IMR-90 (cell line): Measurements from ENCODE around the gene MSI2. TPM values are rescaled to one million over a fixed set of nuclear protein-coding genes. Genes with fewer than 3 reads are reported as not detected.

Source experiments
- ATAC-seq: fragments of 200-7000 bp; cut with Tn5 transposase; 2 replicates; pipeline ENCODE4 v1.9.1; 2020; ENCODE audit warnings: low read depth, mild to moderate bottlenecking, moderate library complexity
- BruUV-seq: library from RNA; stranded (reverse); fragments of 400-500 nt; replicated peaks from 2 replicates; lab custom pipeline; 2021; lab: Mats Ljungman, UMichigan
- CTCF ChIA-PET: fragments of 300-600 bp; formaldehyde crosslinking; extraction: SDS; loops from one replicate; lab custom pipeline; 2021; ENCODE audit warnings: antibody characterized with exemption; lab: Yijun Ruan, JAX
- POLR2A ChIA-PET: fragments of 300-600 bp; sonication (Branson Sonifier 250); formaldehyde crosslinking; loops from one replicate; lab custom pipeline; 2022; ENCODE audit warnings: antibody characterized with exemption; ENCODE audit not compliant: unreplicated experiment; lab: Charles Lee
- DNase-seq: peaks from one replicate; pipeline ENCODE4 v3.0.0; 2013
- H2AFZ ChIP-seq: replicated peaks from 2 replicates; pipeline ENCODE3; 2013; ENCODE audit warnings: low read length, mild to moderate bottlenecking; ENCODE audit not compliant: poor library complexity
- H2AK5ac ChIP-seq: 2 replicates; pipeline ENCODE4 v1.6.1; 2013; ENCODE audit warnings: low read depth, low read length, inconsistent platforms
- H2AK9ac ChIP-seq: replicated peaks from 2 replicates; pipeline ENCODE3; 2013; ENCODE audit warnings: mild to moderate bottlenecking, low read depth, low read length, moderate library complexity; ENCODE audit not compliant: poor library complexity
- H2BK120ac ChIP-seq: 2 replicates; pipeline ENCODE4 v1.6.1; 2013; ENCODE audit warnings: low read depth, low read length, inconsistent platforms
- H2BK15ac ChIP-seq: 3 replicates; pipeline ENCODE4 v1.6.1; 2013; ENCODE audit warnings: low read depth, low read length, inconsistent platforms
- H2BK20ac ChIP-seq: 2 replicates; pipeline ENCODE4 v1.6.1; 2013; ENCODE audit warnings: low read depth, mild to moderate bottlenecking, inconsistent platforms, low read length, moderate library complexity
- H2BK5ac ChIP-seq: 2 replicates; pipeline ENCODE4 v1.6.1; 2013; ENCODE audit warnings: mild to moderate bottlenecking, low read depth, low read length, inconsistent platforms; ENCODE audit not compliant: poor library complexity, severe bottlenecking
- H3K14ac ChIP-seq: replicated peaks from 2 replicates; pipeline ENCODE4 v1.6.1; 2013; ENCODE audit warnings: low read depth, low read length, inconsistent platforms
- H3K18ac ChIP-seq: 2 replicates; pipeline ENCODE4 v1.6.1; 2013; ENCODE audit warnings: low read depth, low read length, control low read depth
- H3K23ac ChIP-seq: 2 replicates; pipeline ENCODE4 v1.6.1; 2013; ENCODE audit warnings: low read depth, low read length, inconsistent platforms
- H3K27ac ChIP-seq: 2 replicates; pipeline ENCODE4 v1.5.1; 2013; ENCODE audit warnings: mild to moderate bottlenecking, control low read depth, low read length; ENCODE audit not compliant: insufficient read depth
- H3K27me3 ChIP-seq: 2 replicates; pipeline ENCODE4 v1.6.1; 2013; ENCODE audit warnings: low read length; ENCODE audit not compliant: control insufficient read depth, insufficient read depth
- H3K36me3 ChIP-seq: 2 replicates; pipeline ENCODE4 v1.6.1; 2013; ENCODE audit warnings: low read length, mixed read lengths; ENCODE audit not compliant: control insufficient read depth, insufficient read depth
- H3K4ac ChIP-seq: 2 replicates; pipeline ENCODE4 v1.6.1; 2013; ENCODE audit warnings: low read depth, low read length, inconsistent platforms
- H3K4me1 ChIP-seq: 2 replicates; pipeline ENCODE4 v1.6.1; 2013; ENCODE audit warnings: low read length, mixed read lengths; ENCODE audit not compliant: control insufficient read depth, insufficient read depth
- H3K4me2 ChIP-seq: 2 replicates; pipeline ENCODE4 v1.6.1; 2013; ENCODE audit warnings: low read depth, mild to moderate bottlenecking, control low read depth, low read length, moderate library complexity
- H3K4me3 ChIP-seq: 2 replicates; pipeline ENCODE4 v1.5.1; 2013; ENCODE audit warnings: low read depth, mild to moderate bottlenecking, control low read depth, low read length, moderate library complexity; ENCODE audit not compliant: insufficient read depth
- H3K56ac ChIP-seq: 2 replicates; pipeline ENCODE4 v1.6.1; 2013; ENCODE audit warnings: low read length, inconsistent platforms; ENCODE audit not compliant: insufficient read depth; ENCODE audit errors: extremely low read depth
- H3K79me1 ChIP-seq, 2 experiments: 2 replicates each; pipeline ENCODE4 v1.6.1; 2013; ENCODE audit warnings: low read length in 2 of 2, inconsistent platforms in 1 of 2, low read depth in 1 of 2
- H3K9ac ChIP-seq: 2 replicates; pipeline ENCODE4 v1.6.1; 2013; ENCODE audit warnings: low read depth, low read length, control low read depth
- H3K9me1 ChIP-seq: 2 replicates; pipeline ENCODE4 v1.6.1; 2013; ENCODE audit warnings: low read length, inconsistent platforms; ENCODE audit not compliant: insufficient read depth
- H3K9me3 ChIP-seq: 2 replicates; pipeline ENCODE4 v1.6.1; 2013; ENCODE audit warnings: low read length; ENCODE audit not compliant: control insufficient read depth, insufficient read depth
- H4K20me1 ChIP-seq: 2 replicates; pipeline ENCODE4 v1.6.1; 2013; ENCODE audit warnings: low read length, inconsistent platforms; ENCODE audit not compliant: insufficient read depth
- H4K5ac ChIP-seq: 2 replicates; pipeline ENCODE4 v1.6.1; 2013; ENCODE audit warnings: mild to moderate bottlenecking, low read depth, low read length, control low read depth
- H4K8ac ChIP-seq, 2 experiments: 2 replicates each; pipeline ENCODE4 v1.6.1; 2013; ENCODE audit warnings: low read depth in 2 of 2, low read length in 2 of 2, control low read depth in 1 of 2, inconsistent platforms in 1 of 2
- H4K91ac ChIP-seq: 2 replicates; pipeline ENCODE4 v1.6.1; 2013; ENCODE audit warnings: low read depth, low read length, inconsistent platforms; ENCODE audit not compliant: insufficient read depth
- CTCF ChIP-seq: conservative IDR thresholded peaks from 2 replicates; pipeline ENCODE4 v1.5.1; 2012; ENCODE audit warnings: mild to moderate bottlenecking, low read depth, low read length, improper control_type of control experiment
- ELK1 ChIP-seq: fragments of 150-350 bp; IDR thresholded peaks from 2 replicates; pipeline ENCODE4 v1.6.1; 2016; ENCODE audit warnings: low read depth, mild to moderate bottlenecking, low read length, moderate library complexity, borderline replicate concordance
- MAZ ChIP-seq: IDR thresholded peaks from 2 replicates; pipeline ENCODE4 v1.6.1; 2012; ENCODE audit warnings: low read depth, mild to moderate bottlenecking, low read length, improper control_type of control experiment, moderate library complexity, borderline replicate concordance
- MXI1 ChIP-seq: IDR thresholded peaks from 2 replicates; pipeline ENCODE4 v1.6.1; 2012; ENCODE audit warnings: low read depth, mild to moderate bottlenecking, low read length, moderate library complexity, borderline replicate concordance
- NFE2L2 ChIP-seq: fragments of 150-350 bp; IDR thresholded peaks from 2 replicates; pipeline ENCODE4 v1.6.1; 2016; ENCODE audit warnings: low read depth, mild to moderate bottlenecking, low read length
- RFX5 ChIP-seq: IDR thresholded peaks from 2 replicates; pipeline ENCODE4 v1.8.0; 2012; ENCODE audit warnings: low read depth, mild to moderate bottlenecking, low read length, moderate library complexity
- WGBS, 2 experiments: methylation state at CpG; one replicate each; pipeline versions ENCODE4 v1.1.5 to v1.1.7; 2013; ENCODE audit warnings: missing lambda C conversion rate in 2 of 2; ENCODE audit not compliant: insufficient read length in 1 of 2; ENCODE audit errors: extremely low coverage in 2 of 2; 5-methylcytosine and 5-hydroxymethylcytosine counted together
- dilution Hi-C: fragments of 300-500 bp; cut with HindIII; formaldehyde crosslinking; loops from one replicate; pipeline ENCODE4 v1.14.3; 2018; ENCODE audit warnings: low sequenced_read_pairs; ENCODE audit not compliant: unreplicated experiment
- in situ Hi-C: fragments of 300-500 bp; cut with MboI; formaldehyde crosslinking; loops from 3 replicates; pipeline ENCODE4 v1.14.3; 2019; ENCODE audit warnings: low sequenced_read_pairs, inconsistent platforms, mixed read lengths
- intact Hi-C: fragments of 100-400 bp; cut with micrococcal nuclease; formaldehyde crosslinking; loops from 2 replicates; pipeline ENCODE4 v1.10.0; 2022
- polyA plus RNA-seq, 3 experiments: library from polyadenylated mRNA; depleted of rRNA; stranded (reverse); fragments of >200 nt; gene quantifications; 2 replicates each; pipeline ENCODE4 v1.2.3, GENCODE V29; 2012; ENCODE audit warnings: low replicate concordance in 1 of 3
- total RNA-seq: library from RNA; depleted of rRNA; stranded (reverse); fragments of >200 nt; gene quantifications from 2 replicates; pipeline ENCODE4 v1.2.3, GENCODE V29; 2012

Gene MSI2
- total and polyA plus RNA-seq, 2 of the 4 experiments (the other 2 are of a cell fraction) = 13.0 to 16.0 TPM

GRCh38 chr17:57679356-57679755 lies 423.0 kb downstream of the MSI2 start:
- in situ Hi-C loops = no loop called here
- Histone ChIP-seq H3K79me1 (no peaks in the 10 kb centered on the region), H3K9me3 (no peaks in the 10 kb centered on the region), H2BK20ac (no peak overlapping the region), H2BK120ac (no peak overlapping the region), H3K9me1 (no peaks in the 10 kb centered on the region), H3K23ac (no peak overlapping the region), H3K27ac (no peak overlapping the region), H3K18ac (no peak overlapping the region), H3K56ac (no peak overlapping the region), H3K14ac (no peak overlapping the region), H3K4me2 (no peak overlapping the region), H2AK9ac (no peak overlapping the region), H2AK5ac (no peak overlapping the region), H3K27me3 (no peaks in the 10 kb centered on the region), H4K91ac (no peak overlapping the region), H4K5ac (no peak overlapping the region), H3K4me1 (no peaks in the 10 kb centered on the region), H2BK5ac (no peak overlapping the region), H2AFZ (no peak overlapping the region), H3K4me3 (no peak overlapping the region), H3K36me3 (peaks cover 6% of the 10 kb centered on the region), H3K9ac (no peak overlapping the region), H4K20me1 (no peaks in the 10 kb centered on the region), H3K4ac (no peak overlapping the region), H2BK15ac (no peak overlapping the region), H4K8ac (no peak overlapping the region)
- TF ChIP-seq MAZ (no peak), MXI1 (no peak), NFE2L2 (no peak), RFX5 (no peak), CTCF (no peak), ELK1 (no peak)
- ChIA-PET CTCF (interaction anchor here (1.5 kb wide), 1 partner anchor 7 kb away, joined by 5 read pairs; no protein-coding TSS in a partner anchor), POLR2A (no interaction called here)
- ATAC-seq = no peak
- no peak for DNase-seq
- BruUV-seq = no TSS peak
- dilution Hi-C loops = no loop called here
- no CpG with 5 or more reads among the region's 7 CpGs for WGBS, 2 experiments
- intact Hi-C loops = loop anchor here (10.0 kb wide), 1 partner anchor 435 kb away; no protein-coding TSS in a partner anchor
